ENCODE measurements around the gene TMEM123. TPM values are rescaled to one million over a fixed set of nuclear protein-coding genes. Genes with fewer than 3 reads are reported as not detected.

The TMEM123 gene
- total and polyA plus RNA-seq, 2 of the 8 experiments (the other 6 are each of a cell fraction or from before 2014, with no cell fraction given): 75.5 to 80.1 TPM

DNA sequence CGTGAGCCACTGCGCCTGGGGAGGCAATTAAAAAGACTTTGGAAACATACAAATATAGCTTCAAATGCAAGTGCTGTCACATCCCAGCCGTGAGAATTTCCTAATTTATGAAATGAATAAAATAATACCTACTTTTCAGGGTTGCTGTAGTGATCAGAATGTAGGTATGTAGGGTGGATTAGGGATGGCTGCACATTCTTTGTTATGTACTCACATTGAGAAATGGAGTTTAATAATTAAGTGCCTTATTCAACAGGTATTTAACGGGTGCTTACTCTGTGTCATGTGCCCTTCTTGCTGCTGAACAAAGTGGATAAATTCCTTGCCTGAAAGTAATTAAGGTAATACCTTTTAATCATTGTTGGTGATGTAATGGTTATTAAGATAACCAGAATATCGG is 41.0 kb upstream of the TMEM123 start (continued):
- TF ChIP-seq, protein P1, sequence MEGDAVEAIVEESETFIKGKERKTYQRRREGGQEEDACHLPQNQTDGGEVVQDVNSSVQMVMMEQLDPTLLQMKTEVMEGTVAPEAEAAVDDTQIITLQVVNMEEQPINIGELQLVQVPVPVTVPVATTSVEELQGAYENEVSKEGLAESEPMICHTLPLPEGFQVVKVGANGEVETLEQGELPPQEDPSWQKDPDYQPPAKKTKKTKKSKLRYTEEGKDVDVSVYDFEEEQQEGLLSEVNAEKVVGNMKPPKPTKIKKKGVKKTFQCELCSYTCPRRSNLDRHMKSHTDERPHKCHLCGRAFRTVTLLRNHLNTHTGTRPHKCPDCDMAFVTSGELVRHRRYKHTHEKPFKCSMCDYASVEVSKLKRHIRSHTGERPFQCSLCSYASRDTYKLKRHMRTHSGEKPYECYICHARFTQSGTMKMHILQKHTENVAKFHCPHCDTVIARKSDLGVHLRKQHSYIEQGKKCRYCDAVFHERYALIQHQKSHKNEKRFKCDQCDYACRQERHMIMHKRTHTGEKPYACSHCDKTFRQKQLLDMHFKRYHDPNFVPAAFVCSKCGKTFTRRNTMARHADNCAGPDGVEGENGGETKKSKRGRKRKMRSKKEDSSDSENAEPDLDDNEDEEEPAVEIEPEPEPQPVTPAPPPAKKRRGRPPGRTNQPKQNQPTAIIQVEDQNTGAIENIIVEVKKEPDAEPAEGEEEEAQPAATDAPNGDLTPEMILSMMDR (IDR thresholded peaks at IDR 0.05; ENCODE audit: control extremely low read depth in 1 of 3, insufficient read depth in 1 of 3, low read depth in 1 of 3, low read length in 3 of 3): no peak
- no peak for TF ChIP-seq NANOG (IDR thresholded peaks at IDR 0.05; ENCODE audit: insufficient read depth, low read depth, low read length, poor library complexity, severe bottlenecking)
